NCI-H524 (cell line): Measurements from ENCODE around the gene OXSR1.

ENCODE experiments used
- DNase-seq, 2 experiments: peaks; one replicate each; lab custom pipeline; 2025; lab: John Stamatoyannopoulos, UW

The OXSR1 gene

GRCh38 chr3:38164952-38165721, at the start of gene OXSR1:
TSS of gene OXSR1 (plus strand) at chr3:38165537. CDS start at chr3:38165877, 340 bp downstream.
- DNase-seq: peak; percentile 96 to 99

- no peak for DNase-seq
These were observed 49.5 kb upstream of the OXSR1 start for GRCh38 chr3:38115645-38116427.

- no peak for DNase-seq
These were observed 48.7 kb upstream of the OXSR1 start for GRCh38 chr3:38116471-38117162.

GRCh38 chr3:38117163-38117716, 48.1 kb upstream of the OXSR1 start:
- peak in 1 of 2 experiments; percentile 20 for DNase-seq

GRCh38 chr3:38117748-38118420, 47.5 kb upstream of the OXSR1 start:
- DNase-seq: peak; percentile 23 to 61

- no peak for DNase-seq
These were observed 46.7 kb upstream of the OXSR1 start for GRCh38 chr3:38118421-38119247.

- no peak for DNase-seq
These were observed 46.1 kb upstream of the OXSR1 start for GRCh38 chr3:38119248-38119544.

- DNase-seq: no peak
These were observed 45.3 kb upstream of the OXSR1 start for GRCh38 chr3:38119821-38120692.

- no peak for DNase-seq
These were observed 44.5 kb upstream of the OXSR1 start for GRCh38 chr3:38120693-38121450.

GRCh38 chr3:38121451-38121831, 43.9 kb upstream of the OXSR1 start:
- DNase-seq: no peak

- DNase-seq: no peak
These were observed 43.4 kb upstream of the OXSR1 start for GRCh38 chr3:38121832-38122461.

- no peak for DNase-seq
These were observed 42.5 kb upstream of the OXSR1 start for GRCh38 chr3:38122712-38123290.

- DNase-seq: no peak
These were observed 40.8 kb upstream of the OXSR1 start for GRCh38 chr3:38124324-38125122.

- no peak for DNase-seq
These were observed 39.8 kb upstream of the OXSR1 start for GRCh38 chr3:38125305-38126120.

GRCh38 chr3:38126121-38126892, 39.0 kb upstream of the OXSR1 start:
- no peak for DNase-seq
